HG03175 (cell line): ENCODE measurements around the gene TMEM181.
"Not testable (repeated sequence)": the region's sequence is repeated elsewhere in the genome, so short reads cannot be mapped to it uniquely, and the experiment has no call there.

Experiments used
- ATAC-seq: cut with Tn5 transposase; IDR thresholded peaks from one replicate; pipeline ENCODE4 v1.9.1; 2021; ENCODE audit warnings: mild to moderate bottlenecking, moderate library complexity; ENCODE audit not compliant: unreplicated experiment

TMEM181 gene

GRCh38 chr6:158536891-158537798, 22.7 kb upstream of the TMEM181 start:
- ATAC-seq: no peak

DNA sequence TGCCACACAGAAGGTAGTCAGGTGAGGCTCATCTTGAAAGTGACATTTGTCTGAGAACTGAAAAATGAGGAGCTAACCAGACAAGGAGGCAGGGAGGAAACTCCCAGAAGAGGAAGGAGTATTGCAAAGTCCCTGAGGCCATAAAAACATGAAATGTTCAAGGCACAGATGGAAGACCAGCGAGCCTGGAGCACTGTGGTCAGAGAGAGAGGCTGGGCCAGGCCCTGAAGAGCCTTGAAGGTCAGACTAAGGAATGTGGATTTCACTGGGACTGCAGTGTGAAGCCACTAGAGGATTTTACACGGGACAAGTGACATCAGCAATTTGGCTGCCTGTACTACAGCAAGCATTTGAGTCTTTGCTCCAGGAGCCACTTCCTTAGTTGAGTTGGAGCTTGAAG, 21.1 kb upstream of the TMEM181 start:
- ATAC-seq: no peak

DNA sequence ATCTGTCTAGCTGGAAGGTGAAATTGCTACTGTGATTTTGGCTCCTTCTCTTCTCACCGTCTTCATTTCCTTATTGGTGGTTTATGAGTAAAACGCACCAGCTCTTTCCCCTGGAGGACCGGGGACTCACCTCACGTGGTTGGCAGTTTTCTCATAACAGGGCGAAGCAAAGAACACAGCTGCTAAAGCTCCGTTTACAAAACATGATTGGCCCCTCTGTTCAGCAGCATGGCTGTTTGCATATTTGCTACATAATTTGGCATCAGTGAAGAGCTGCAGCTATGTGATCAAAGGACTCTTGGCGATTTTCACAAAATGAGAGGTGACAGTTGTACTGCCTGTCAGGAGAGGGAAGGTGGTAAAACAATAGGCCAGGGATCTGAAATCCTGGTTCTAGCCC, 20.5 kb upstream of the TMEM181 start:
- ATAC-seq: no peak

DNA sequence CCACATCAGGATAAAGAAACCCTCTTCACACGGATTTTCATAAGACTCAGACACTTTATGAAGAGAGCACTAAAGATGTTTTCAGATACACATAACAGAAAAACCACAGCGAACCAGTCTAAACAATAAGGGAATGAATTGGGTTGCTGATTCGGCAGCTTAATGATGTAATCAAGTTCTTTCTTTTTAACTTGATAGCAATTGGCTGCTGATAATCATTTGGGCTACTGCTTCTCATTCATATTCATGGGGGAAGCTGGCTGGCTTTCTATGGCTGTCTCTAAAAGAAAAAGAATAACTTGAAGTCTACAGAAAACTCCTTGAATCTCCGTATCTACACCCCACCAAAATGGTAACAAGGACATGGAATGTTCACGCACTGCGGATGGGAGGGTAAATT, 20.0 kb upstream of the TMEM181 start:
- ATAC-seq: no peak

DNA sequence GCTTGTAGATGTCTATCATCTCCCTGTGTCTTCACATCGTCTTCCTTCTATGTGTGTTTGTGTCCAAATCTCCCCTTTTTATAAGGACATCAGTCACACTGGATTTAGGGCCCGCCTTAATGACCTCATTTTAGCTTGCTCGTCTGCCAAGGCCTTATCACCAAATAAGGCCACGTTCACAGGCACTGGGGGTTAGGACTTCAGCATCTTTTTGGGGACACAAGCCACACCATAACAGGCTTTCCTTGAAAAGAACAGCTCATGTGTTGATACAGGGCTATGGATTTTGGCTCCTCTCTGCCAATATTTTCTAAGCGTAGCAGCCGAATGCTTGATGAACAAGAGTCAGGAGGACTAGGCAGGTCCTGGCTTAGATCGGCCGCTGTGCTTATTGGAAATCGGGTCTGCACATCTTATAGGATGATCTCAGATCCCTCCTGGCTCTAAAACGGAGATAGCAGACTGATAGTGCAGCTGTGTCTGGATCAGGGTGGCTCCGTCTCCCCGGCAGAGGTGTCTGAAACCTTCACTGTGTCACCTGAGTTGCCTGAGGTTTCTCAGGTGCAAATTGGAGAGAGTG, 16.2 kb upstream of the TMEM181 start:
- ATAC-seq: no peak

- no peak for ATAC-seq
Measured at GRCh38 chr6:158544428-158544827, 15.5 kb upstream of the TMEM181 start.

GRCh38 chr6:158545043-158545966, 14.6 kb upstream of the TMEM181 start:
- ATAC-seq: no peak

GRCh38 chr6:158548418-158549161, 11.3 kb upstream of the TMEM181 start:
- ATAC-seq: no peak

DNA sequence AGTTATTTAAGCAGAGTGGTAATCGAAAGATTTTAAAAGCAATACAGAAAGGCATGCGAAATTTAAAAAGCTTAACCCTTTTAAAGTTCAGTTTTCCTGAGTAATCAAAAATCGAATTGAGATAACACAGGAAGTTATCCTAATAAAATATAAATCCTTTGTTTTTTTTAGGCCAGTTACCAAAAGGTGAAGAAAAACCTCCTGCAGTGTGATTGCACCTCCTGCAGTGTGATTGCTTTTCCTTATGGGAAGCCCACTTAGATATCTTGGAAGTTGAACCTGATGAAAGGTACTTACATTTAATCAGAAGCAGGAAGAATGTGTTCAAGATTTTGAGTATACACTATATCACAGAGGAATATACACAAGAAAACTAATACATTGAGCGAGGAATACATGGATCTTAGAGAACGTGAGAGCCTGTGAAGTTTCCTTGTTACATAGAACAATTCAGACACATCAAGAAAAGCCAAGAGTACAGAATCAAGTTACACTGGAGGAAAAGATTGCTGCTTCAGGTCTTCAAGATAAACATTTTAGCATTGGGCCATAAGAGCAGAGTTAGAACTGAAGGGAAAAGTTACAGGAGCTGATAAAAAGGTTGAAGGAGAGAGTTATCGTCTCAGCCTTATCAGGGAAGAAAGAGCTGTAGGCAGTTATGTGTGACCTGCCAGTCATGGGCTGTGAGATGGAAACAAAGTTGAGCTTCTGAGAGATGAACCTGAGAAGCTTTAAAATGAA, 7.7 kb upstream of the TMEM181 start:
- no peak for ATAC-seq

GRCh38 chr6:158552796-158553138, 7.1 kb upstream of the TMEM181 start:
- ATAC-seq: no peak

GRCh38 chr6:158554611-158555361, 5.1 kb upstream of the TMEM181 start:
- no peak for ATAC-seq

DNA sequence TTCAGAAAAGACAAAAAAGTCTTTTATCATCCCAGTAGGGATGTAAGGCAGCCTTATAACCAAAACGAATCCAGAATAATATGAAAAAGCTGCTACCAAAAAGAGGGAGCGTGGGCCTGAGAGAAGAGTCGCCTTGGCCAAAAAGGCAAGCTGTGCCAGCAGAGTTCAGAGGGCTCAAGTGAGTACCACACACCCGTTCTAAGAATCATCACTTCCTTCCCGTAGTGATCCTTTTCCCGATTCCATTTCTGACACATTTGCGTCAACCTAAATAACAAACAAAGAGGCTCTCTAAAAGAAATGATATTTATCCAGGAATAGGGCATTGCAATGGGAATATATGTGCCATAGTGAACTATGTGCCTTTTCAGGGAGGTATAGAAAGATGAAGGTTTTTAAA, 3.8 kb upstream of the TMEM181 start:
- ATAC-seq: no peak

DNA sequence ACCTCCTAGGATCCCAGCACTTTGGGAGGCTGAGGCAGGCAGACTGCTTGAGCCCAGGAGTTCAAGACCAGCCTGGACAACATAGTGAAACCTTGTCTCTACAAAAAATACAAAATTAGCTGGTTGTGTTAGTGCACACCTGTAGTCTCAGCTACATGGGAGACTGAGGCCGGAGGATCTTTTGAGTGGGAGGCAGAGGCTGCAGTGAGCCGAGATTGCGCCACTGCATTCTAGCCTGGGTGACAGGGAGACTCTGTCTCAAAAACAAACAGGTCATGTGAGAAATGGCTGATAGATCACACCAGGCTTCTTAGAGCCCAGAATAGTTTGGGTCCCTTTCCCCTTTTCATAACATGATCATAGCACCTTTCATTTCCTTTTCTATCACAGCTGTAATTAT, 2.8 kb upstream of the TMEM181 start:
- ATAC-seq: not testable (repeated sequence)

- ATAC-seq: no peak
Measured at GRCh38 chr6:158557927-158558326, 2.0 kb upstream of the TMEM181 start.

DNA sequence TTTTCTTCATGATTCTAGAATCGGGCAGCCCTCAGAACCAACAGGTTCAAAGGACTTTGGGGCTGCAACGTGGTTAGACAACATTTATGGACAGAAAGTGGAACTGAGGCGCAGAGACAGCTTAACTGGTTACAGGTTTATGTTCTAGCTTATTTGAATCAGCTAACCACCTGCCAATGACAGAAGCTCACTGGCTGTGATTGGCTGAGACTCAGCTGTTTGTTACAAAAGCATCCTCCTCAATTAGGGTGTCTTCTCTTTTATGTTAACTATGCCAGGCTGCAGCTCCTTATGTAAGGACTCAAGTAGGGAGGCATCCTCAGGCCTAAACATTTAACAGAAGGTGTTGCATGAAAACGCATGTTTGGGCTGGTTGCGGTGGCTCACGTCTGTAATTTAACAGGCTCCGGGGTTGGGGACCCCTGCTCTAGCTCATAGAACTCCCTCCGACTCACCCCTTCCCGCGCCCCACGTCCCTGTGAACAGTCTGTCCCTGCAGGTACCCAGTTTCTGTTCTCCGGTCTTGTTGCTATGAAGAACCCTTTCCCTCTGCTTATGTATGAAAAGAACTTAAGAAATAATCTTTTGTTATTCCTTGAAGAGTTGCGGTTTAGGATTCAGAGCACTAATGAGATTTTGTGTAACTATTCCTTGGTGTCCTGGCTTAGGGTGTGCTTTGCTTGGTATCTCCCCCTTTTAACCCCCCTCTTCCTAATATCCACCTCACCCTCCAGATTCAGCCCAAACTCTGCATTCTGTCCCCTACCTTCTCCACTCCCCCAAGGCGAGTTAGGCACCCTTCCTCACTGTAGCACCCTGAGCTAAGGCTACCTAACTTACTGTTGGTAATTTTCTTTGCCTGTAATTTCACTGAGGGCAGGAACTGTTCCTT, 1.2 kb upstream of the TMEM181 start:
- no peak for ATAC-seq

GRCh38 chr6:158559338-158559894, 475 bp upstream of the TMEM181 start:
- no peak for ATAC-seq

GRCh38 chr6:158560836-158561320, 987 bp downstream of the TMEM181 start:
- no peak for ATAC-seq

GRCh38 chr6:158561321-158561884, 1.5 kb downstream of the TMEM181 start:
- ATAC-seq: no peak
